Liver (tissue), 9 donors: ENCODE data around the gene B3GNT2. TPM values are rescaled to one million over a fixed set of nuclear protein-coding genes. Genes with fewer than 3 reads are reported as not detected.

Experiments
- DNase-seq: peaks from one replicate; pipeline ENCODE4 v3.0.0-alpha.2; 2017; ENCODE audit warnings: low spot score
- H3K27ac ChIP-seq, 2 donors: one replicate each; pipeline ENCODE4 v1.7.0; 2013; ENCODE audit warnings: inconsistent platforms in 2 of 2, low read length in 2 of 2, control low read depth in 1 of 2, low read depth in 1 of 2, mild to moderate bottlenecking in 1 of 2
- H3K27me3 ChIP-seq, 4 donors: one replicate each; pipeline versions ENCODE4 v1.6.1 to v1.7.0; 2013; ENCODE audit warnings: low read length in 3 of 4, inconsistent platforms in 1 of 4, mild to moderate bottlenecking in 1 of 4, moderate library complexity in 1 of 4; ENCODE audit not compliant: control insufficient read depth in 4 of 4, insufficient read depth in 4 of 4
- H3K36me3 ChIP-seq, 4 donors: one replicate each; pipeline versions ENCODE4 v1.6.1 to v1.7.0; 2013; ENCODE audit warnings: low read length in 3 of 4, mild to moderate bottlenecking in 3 of 4, low read depth in 1 of 4, moderate library complexity in 1 of 4; ENCODE audit not compliant: control insufficient read depth in 4 of 4, insufficient read depth in 3 of 4
- H3K4me1 ChIP-seq, 4 donors: one replicate each; pipeline versions ENCODE4 v1.6.1 to v1.7.0; 2013; ENCODE audit warnings: low read length in 3 of 4, mild to moderate bottlenecking in 3 of 4, moderate library complexity in 1 of 4; ENCODE audit not compliant: control insufficient read depth in 4 of 4, insufficient read depth in 4 of 4
- H3K4me3 ChIP-seq, 3 donors: one replicate each; pipeline versions ENCODE4 v1.6.1 to v1.7.0; 2013; ENCODE audit warnings: low read length in 3 of 3, control low read depth in 1 of 3, low read depth in 1 of 3, mild to moderate bottlenecking in 1 of 3
- H3K9ac ChIP-seq, 2 donors: one replicate each; pipeline ENCODE4 v1.7.0; 2013; ENCODE audit warnings: low read length in 2 of 2, mild to moderate bottlenecking in 2 of 2, moderate library complexity in 2 of 2, control low read depth in 1 of 2, low read depth in 1 of 2
- H3K9me3 ChIP-seq, 4 donors: one replicate each; pipeline versions ENCODE4 v1.6.1 to v1.7.0; 2013; ENCODE audit warnings: low read length in 3 of 4; ENCODE audit not compliant: control insufficient read depth in 4 of 4
- ATF3 ChIP-seq: IDR thresholded peaks from 2 replicates; pipeline ENCODE4 v1.6.1; 2016; ENCODE audit warnings: antibody characterized with exemption
- EGR1 ChIP-seq, 2 donors: IDR thresholded peaks; 2 replicates each; pipeline ENCODE4 v1.6.1; 2016 to 2018; ENCODE audit warnings: antibody characterized with exemption in 2 of 2, low read depth in 2 of 2
- FOXA1 ChIP-seq: IDR thresholded peaks from 2 replicates; pipeline ENCODE4 v1.6.1; 2016; ENCODE audit warnings: antibody characterized with exemption
- FOXA2 ChIP-seq: IDR thresholded peaks from 2 replicates; pipeline ENCODE4 v1.6.1; 2016; ENCODE audit warnings: antibody characterized with exemption
- GABPA ChIP-seq, 2 donors: IDR thresholded peaks in 1 of 2; conservative IDR thresholded peaks in 1 of 2; 2 replicates each; pipeline ENCODE4 v1.6.1; 2016; ENCODE audit warnings: antibody characterized with exemption in 2 of 2, mild to moderate bottlenecking in 1 of 2, moderate library complexity in 1 of 2
- HNF4A ChIP-seq, 2 donors: conservative IDR thresholded peaks; 2 replicates each; pipeline ENCODE4 v1.6.1; 2016; ENCODE audit warnings: antibody characterized with exemption in 2 of 2, mild to moderate bottlenecking in 2 of 2
- JUND ChIP-seq, 2 donors: IDR thresholded peaks; 2 replicates each; pipeline ENCODE4 v1.6.1; 2016; ENCODE audit warnings: antibody characterized with exemption in 2 of 2
- NR2F2 ChIP-seq: IDR thresholded peaks from 2 replicates; pipeline ENCODE4 v1.6.1; 2016; ENCODE audit warnings: antibody characterized with exemption
- RAD21 ChIP-seq, 2 donors: IDR thresholded peaks; 2 replicates each; pipeline ENCODE4 v1.6.1; 2016; ENCODE audit warnings: antibody characterized with exemption in 2 of 2, mild to moderate bottlenecking in 2 of 2
- RXRA ChIP-seq, 2 donors: IDR thresholded peaks; 2 replicates each; pipeline ENCODE4 v1.6.1; 2017 to 2018; ENCODE audit warnings: antibody characterized with exemption in 2 of 2, mild to moderate bottlenecking in 1 of 2
- YY1 ChIP-seq: IDR thresholded peaks from 2 replicates; pipeline ENCODE4 v1.6.1; 2016; ENCODE audit warnings: antibody characterized with exemption, mild to moderate bottlenecking
- WGBS: extraction: QIAGEN DNeasy Blood & Tissue Kit; methylation state at CpG from one replicate; pipeline ENCODE4 v1.1.7; 2013; 5-methylcytosine and 5-hydroxymethylcytosine counted together
- polyA plus RNA-seq, 2 donors: library from polyadenylated mRNA; stranded (reverse) in 1 of 2; unstranded in 1 of 2; fragments of 200-250 nt in 1 of 2; fragments of >200 nt in 1 of 2; fragmentation: Nextera tagmentation in 1 of 2; extraction: Ambion mirVana in 1 of 2; gene quantifications; one replicate each; pipeline versions ENCODE4 v1.2.1 to v1.2.3, GENCODE V29; 2013 to 2015
- total RNA-seq, 2 donors: library from RNA; depleted of rRNA; stranded (reverse); fragments of >200 nt; gene quantifications; one replicate each; pipeline ENCODE4 v1.2.3, GENCODE V29; 2014
- TF ChIP-seq, protein P1 (sequence below): IDR thresholded peaks from 2 replicates; pipeline ENCODE4 v1.6.1; 2016; ENCODE audit warnings: antibody characterized with exemption
- TF ChIP-seq, protein P2 (sequence below): IDR thresholded peaks from 2 replicates; pipeline ENCODE4 v1.6.1; 2016; ENCODE audit warnings: antibody characterized with exemption, mild to moderate bottlenecking
- TF ChIP-seq, protein P3 (sequence below): IDR thresholded peaks from 2 replicates; pipeline ENCODE4 v1.6.1; 2016; ENCODE audit warnings: antibody characterized with exemption
- donor health status: healthy.
- donor health status: healthy.
- donor health status: healthy.
- donor health status: healthy.
- donor health status: healthy.

B3GNT2 gene
- total and polyA plus RNA-seq, 4 donors, result 6.4 to 20.2 (median 14.2) TPM

DNA sequence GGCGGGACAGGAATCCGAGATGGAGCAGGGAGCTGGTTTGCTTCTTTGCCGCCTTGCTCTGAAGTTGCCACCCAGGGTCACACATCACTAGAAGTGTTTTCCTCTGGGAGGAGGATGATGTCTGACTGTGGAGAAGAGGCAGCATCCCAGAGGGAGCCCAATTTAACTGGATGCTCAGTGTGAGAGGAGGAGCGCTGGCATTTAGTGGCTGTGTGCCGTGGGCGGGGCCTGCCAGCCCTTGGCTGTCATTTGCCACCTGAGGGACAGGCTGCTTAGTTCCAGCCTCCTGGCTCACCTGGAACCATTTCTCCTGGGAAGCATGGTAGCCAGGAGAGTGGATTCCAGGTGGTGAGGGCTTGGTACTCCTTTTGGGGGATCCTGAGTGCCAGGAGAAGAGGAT lies 9.6 kb downstream of the B3GNT2 start (continued):
- TF ChIP-seq, protein P1, sequence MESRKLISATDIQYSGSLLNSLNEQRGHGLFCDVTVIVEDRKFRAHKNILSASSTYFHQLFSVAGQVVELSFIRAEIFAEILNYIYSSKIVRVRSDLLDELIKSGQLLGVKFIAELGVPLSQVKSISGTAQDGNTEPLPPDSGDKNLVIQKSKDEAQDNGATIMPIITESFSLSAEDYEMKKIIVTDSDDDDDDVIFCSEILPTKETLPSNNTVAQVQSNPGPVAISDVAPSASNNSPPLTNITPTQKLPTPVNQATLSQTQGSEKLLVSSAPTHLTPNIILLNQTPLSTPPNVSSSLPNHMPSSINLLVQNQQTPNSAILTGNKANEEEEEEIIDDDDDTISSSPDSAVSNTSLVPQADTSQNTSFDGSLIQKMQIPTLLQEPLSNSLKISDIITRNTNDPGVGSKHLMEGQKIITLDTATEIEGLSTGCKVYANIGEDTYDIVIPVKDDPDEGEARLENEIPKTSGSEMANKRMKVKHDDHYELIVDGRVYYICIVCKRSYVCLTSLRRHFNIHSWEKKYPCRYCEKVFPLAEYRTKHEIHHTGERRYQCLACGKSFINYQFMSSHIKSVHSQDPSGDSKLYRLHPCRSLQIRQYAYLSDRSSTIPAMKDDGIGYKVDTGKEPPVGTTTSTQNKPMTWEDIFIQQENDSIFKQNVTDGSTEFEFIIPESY, result no peak

GRCh38 chr2:62206024-62206423 lies 10.1 kb downstream of the B3GNT2 start:
- TF ChIP-seq NR2F2 (no peak), YY1 (no peak), RXRA (IDR thresholded peaks at IDR 0.05) (no peak), HNF4A (conservative IDR thresholded peaks at IDR 0.05) (no peak), RAD21 (IDR thresholded peaks at IDR 0.05) (no peak), JUND (IDR thresholded peaks at IDR 0.05) (no peak), EGR1 (IDR thresholded peaks at IDR 0.05; ENCODE audit: low read depth in 2 of 2) (no peak), FOXA2 (no peak), FOXA1 (no peak)
- no peak overlapping the region for H3K4me3 ChIP-seq
- WGBS, result 97% methylated on average over 5 of the region's 5 CpGs
- H3K27ac ChIP-seq, result no peak overlapping the region
- H3K4me1 ChIP-seq, result peaks cover 6 to 34% (median 11%) of the 10 kb centered on the region in 4 donors
- H3K9me3 ChIP-seq, result no peaks in the 10 kb centered on the region
- H3K36me3 ChIP-seq, result no peaks in the 10 kb centered on the region
- no peak for DNase-seq
- H3K9ac ChIP-seq, result no peak overlapping the region
- H3K27me3 ChIP-seq, result no peaks in the 10 kb centered on the region

DNA sequence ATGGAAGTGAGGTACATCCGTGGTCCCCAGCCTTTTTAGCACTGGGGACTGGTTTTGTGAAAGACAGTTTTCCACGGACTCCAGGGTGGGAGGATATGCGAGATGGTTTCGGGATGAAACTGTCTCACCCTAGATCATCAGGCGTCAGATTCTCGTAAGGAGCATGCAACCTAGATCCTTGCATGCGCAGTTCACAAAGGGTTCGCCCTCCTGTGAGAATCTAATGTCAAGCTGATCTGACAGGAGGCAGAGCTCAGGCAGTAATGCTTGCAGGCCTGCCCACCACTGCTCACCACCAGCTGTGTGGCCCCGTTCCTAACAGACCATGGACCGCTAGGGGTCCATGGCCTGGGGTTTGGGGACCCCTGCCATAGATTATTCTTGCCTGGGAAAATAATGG lies 11.6 kb downstream of the B3GNT2 start:
- DNase-seq, result no peak
- no peak overlapping the region for H3K9ac ChIP-seq
- H3K4me3 ChIP-seq, result no peak overlapping the region
- no peaks in the 10 kb centered on the region for H3K9me3 ChIP-seq
- WGBS, result 96% methylated on average over 10 of the region's 10 CpGs
- H3K36me3 ChIP-seq, result no peaks in the 10 kb centered on the region
- no peak overlapping the region for H3K27ac ChIP-seq
- peaks cover 2 to 19% (median 4%) of the 10 kb centered on the region in 4 donors for H3K4me1 ChIP-seq
- TF ChIP-seq, protein P1, result no peak
- TF ChIP-seq, protein P2, sequence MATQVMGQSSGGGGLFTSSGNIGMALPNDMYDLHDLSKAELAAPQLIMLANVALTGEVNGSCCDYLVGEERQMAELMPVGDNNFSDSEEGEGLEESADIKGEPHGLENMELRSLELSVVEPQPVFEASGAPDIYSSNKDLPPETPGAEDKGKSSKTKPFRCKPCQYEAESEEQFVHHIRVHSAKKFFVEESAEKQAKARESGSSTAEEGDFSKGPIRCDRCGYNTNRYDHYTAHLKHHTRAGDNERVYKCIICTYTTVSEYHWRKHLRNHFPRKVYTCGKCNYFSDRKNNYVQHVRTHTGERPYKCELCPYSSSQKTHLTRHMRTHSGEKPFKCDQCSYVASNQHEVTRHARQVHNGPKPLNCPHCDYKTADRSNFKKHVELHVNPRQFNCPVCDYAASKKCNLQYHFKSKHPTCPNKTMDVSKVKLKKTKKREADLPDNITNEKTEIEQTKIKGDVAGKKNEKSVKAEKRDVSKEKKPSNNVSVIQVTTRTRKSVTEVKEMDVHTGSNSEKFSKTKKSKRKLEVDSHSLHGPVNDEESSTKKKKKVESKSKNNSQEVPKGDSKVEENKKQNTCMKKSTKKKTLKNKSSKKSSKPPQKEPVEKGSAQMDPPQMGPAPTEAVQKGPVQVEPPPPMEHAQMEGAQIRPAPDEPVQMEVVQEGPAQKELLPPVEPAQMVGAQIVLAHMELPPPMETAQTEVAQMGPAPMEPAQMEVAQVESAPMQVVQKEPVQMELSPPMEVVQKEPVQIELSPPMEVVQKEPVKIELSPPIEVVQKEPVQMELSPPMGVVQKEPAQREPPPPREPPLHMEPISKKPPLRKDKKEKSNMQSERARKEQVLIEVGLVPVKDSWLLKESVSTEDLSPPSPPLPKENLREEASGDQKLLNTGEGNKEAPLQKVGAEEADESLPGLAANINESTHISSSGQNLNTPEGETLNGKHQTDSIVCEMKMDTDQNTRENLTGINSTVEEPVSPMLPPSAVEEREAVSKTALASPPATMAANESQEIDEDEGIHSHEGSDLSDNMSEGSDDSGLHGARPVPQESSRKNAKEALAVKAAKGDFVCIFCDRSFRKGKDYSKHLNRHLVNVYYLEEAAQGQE, result no peak
- TF ChIP-seq FOXA2, result no peak
- no peak for TF ChIP-seq ATF3
- TF ChIP-seq JUND (IDR thresholded peaks at IDR 0.05), result no peak
- TF ChIP-seq, protein P3, sequence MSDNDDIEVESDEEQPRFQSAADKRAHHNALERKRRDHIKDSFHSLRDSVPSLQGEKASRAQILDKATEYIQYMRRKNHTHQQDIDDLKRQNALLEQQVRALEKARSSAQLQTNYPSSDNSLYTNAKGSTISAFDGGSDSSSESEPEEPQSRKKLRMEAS, result no peak
- no peak for TF ChIP-seq GABPA (IDR thresholded peaks at IDR 0.05 in 1 of 2, conservative IDR thresholded peaks at IDR 0.05 in 1 of 2)
- no peak for TF ChIP-seq RAD21 (IDR thresholded peaks at IDR 0.05)
- no peak for TF ChIP-seq HNF4A (conservative IDR thresholded peaks at IDR 0.05)
- no peak for TF ChIP-seq RXRA (IDR thresholded peaks at IDR 0.05)
- no peaks in the 10 kb centered on the region for H3K27me3 ChIP-seq
